H7 (cell line): ENCODE measurements around the gene NACAD. TPM values are rescaled to one million over a fixed set of nuclear protein-coding genes. Genes with fewer than 3 reads are reported as not detected.

ENCODE experiments used
- DNase-seq: peaks from one replicate; pipeline ENCODE4 v3.0.0; 2012
- H3K27me3 ChIP-seq: 2 replicates; pipeline ENCODE4 v1.6.0; 2011; ENCODE audit warnings: mild to moderate bottlenecking, low read length; ENCODE audit not compliant: control insufficient read depth, insufficient read depth
- H3K36me3 ChIP-seq: replicated peaks from 2 replicates; pipeline ENCODE4 v1.5.1; 2011; ENCODE audit warnings: low read length; ENCODE audit not compliant: control insufficient read depth, insufficient read depth
- H3K4me3 ChIP-seq: 2 replicates; pipeline ENCODE4 v1.5.1; 2011; ENCODE audit warnings: low read depth, mild to moderate bottlenecking, control low read depth, low read length, moderate library complexity; ENCODE audit not compliant: insufficient read depth
- total RNA-seq: library from RNA; depleted of rRNA; stranded (reverse); fragments of >200 nt; shearing (Covaris generic); gene quantifications from 2 replicates; pipeline ENCODE4 v1.2.3, GENCODE V29; 2014

NACAD gene
- total RNA-seq, 1 experiment from 2014 or later: 1.7 TPM

GRCh38 chr7:45105588-45106188 is 16.9 kb upstream of the NACAD start:
- Histone ChIP-seq H3K36me3 (peaks cover 85% of the 10 kb centered on the region), H3K27me3 (no peaks in the 10 kb centered on the region), H3K4me3 (no peak overlapping the region)
- DNase-seq: no peak

GRCh38 chr7:45104844-45105587 is 16.2 kb upstream of the NACAD start:
- DNase-seq: no peak
- no peak overlapping the region for H3K4me3 ChIP-seq
- no peaks in the 10 kb centered on the region for H3K27me3 ChIP-seq
- peaks cover 90% of the 10 kb centered on the region for H3K36me3 ChIP-seq

DNA sequence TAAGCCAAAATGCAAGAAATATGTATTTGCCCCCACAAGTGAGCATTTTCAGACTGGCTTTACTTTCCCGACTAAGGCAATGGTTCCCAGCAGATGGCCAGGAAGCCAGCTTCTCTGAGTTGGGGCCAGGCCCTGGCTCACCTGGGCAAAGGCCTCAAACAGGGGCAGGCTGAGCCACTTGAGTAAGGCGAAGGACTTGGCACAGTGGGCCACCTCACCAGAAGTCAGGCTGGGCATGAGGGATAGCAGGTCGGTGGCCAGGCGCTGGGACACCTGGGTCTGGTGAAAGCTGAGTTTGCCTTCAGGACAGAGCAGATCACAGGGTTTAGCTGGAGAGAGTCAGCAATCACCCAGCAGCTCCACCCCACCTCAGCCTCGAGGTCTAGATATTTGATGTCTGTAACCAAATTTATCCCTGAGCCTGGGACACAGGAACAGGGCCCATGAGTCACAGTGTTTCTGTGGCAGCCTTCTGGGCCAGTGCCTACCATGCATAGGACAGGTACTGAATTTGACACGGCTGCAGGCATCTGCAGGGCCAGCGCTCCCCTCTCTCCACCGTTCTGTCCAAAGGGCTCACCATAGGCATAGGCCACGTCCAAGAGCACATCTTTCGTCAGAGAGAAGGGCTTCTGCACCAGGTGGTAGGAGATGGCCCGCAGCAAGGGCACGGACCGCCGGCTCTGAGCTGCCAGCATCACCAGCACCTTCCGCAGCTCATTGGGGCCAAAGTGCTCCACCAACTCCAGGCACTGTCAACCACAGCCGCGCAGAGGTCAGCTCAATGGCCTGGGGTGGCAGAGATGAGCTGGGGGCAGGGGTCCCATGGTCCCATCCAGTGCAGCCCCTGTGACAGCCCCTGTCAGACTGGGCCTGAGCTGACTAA is 15.4 kb upstream of the NACAD start:
- peaks cover 92% of the 10 kb centered on the region for H3K36me3 ChIP-seq
- no peak for DNase-seq
- H3K4me3 ChIP-seq: no peak overlapping the region
- H3K27me3 ChIP-seq: no peaks in the 10 kb centered on the region

GRCh38 chr7:45102785-45103712 is 14.3 kb upstream of the NACAD start:
- no peaks in the 10 kb centered on the region for H3K27me3 ChIP-seq
- H3K4me3 ChIP-seq: no peak overlapping the region
- DNase-seq: no peak
- H3K36me3 ChIP-seq: peaks cover 81% of the 10 kb centered on the region

- Histone ChIP-seq H3K36me3 (peaks cover 68% of the 10 kb centered on the region), H3K27me3 (no peaks in the 10 kb centered on the region), H3K4me3 (no peak overlapping the region)
- DNase-seq: no peak
Observed at GRCh38 chr7:45101748-45102147, 13.0 kb upstream of the NACAD start.

DNA sequence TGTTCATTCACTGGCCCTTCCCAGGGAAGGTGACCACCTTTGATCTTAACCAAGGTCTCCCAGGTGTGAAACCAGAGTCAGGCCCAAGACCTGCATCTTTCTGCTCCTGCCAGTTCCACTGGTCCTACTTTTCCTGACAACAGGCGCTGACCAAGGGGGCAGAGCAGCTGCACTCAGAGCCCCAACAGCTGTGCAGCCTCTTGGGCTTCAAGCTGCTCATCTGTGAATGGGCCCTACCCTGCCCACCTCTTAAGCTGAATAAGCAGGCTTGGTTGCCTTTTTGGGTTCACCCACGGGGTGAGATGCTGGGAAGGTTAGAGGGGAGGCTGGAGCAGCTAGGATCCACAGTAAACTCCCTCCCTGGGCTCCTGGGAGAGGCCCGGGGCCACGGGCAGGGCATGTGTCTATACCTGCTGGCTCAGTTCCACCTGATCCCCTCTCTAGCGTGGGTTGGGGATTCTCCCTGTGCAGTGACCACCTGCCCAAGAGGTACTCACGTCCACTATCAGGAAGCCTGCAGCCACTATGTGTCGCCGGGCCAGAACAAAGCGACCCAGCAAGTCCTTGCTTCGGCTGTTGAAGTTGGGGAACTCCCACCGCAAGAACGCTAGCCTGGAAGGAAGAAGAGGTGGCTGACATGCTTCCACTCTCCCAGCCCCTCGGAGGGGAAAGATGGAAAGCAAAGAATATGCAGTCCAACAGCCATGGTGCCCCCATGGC is 12.2 kb upstream of the NACAD start:
- no peak overlapping the region for H3K4me3 ChIP-seq
- H3K36me3 ChIP-seq: peaks cover 60% of the 10 kb centered on the region
- no peak for DNase-seq
- H3K27me3 ChIP-seq: no peaks in the 10 kb centered on the region

- no peak overlapping the region for H3K4me3 ChIP-seq
- DNase-seq: no peak
- no peaks in the 10 kb centered on the region for H3K27me3 ChIP-seq
- peaks cover 52% of the 10 kb centered on the region for H3K36me3 ChIP-seq
Observed at GRCh38 chr7:45099891-45100760, 11.4 kb upstream of the NACAD start.

DNA sequence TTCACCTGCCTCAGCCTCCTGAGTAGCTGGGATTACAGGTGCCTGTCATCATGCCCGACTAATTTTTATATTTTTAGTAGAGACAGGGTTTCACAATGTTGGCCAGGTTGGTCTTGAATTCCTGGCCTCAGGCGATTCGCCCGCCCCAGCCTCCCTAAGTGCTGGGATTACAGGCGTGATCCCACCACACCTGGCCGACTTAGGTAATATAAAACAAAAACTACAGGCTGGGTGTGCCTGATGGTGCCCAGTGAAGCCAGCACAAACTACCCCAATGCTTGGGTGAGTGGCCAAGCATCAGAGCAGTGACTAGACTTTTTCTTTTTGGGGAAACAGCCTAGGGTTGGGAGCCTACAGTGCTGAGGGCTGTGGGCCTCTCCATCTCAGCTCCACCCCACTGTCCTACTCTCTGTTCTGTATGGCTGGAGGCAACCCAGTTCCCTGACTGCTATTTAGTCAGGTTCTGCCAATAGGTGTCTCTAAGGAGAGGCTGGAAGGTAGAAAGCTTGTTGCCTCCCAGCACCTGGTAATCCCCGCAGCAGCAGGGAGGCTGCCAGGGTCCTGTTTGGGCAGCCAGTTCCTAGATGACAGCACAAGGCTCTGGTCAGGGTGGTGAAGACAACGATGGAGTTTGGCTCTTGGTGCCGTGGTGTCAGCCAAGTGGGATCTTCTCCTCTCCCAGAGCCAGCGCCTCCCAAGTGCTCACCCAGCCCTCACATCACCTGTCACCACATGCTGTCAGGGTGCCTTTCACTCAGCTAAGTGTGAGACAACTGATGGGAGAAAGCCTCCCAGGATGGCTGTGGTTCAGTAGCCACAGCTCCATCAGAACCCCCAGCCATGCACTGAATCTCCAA is 10.4 kb upstream of the NACAD start:
- H3K36me3 ChIP-seq: peaks cover 43% of the 10 kb centered on the region
- DNase-seq: peak; percentile 60
- H3K4me3 ChIP-seq: no peak overlapping the region
- H3K27me3 ChIP-seq: no peaks in the 10 kb centered on the region

DNA sequence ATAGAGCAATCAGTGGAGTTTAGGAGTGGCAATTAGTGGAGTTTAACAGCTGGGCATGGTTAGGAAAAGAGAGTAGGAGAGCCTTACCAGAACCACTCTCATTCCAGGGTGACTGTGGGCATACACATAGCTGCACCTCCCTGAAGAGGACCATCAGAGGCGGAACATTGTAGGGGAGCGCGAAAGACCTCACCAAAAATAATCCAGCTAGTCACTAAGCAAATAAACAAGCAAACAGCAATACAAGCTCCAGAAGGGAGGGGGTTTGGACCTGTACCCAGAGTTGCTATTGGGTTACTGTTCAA is 4.1 kb upstream of the NACAD start:
- Histone ChIP-seq H3K36me3 (no peaks in the 10 kb centered on the region), H3K27me3 (peaks cover 12% of the 10 kb centered on the region; the same call in 1 of the 2 replicates), H3K4me3 (no peak overlapping the region)
- no peak for DNase-seq

GRCh38 chr7:45092100-45092930 is 3.5 kb upstream of the NACAD start:
- peaks cover 13% of the 10 kb centered on the region; the same call in 1 of the 2 replicates for H3K27me3 ChIP-seq
- peak; percentile 54 for DNase-seq
- H3K4me3 ChIP-seq: no peak overlapping the region
- H3K36me3 ChIP-seq: no peaks in the 10 kb centered on the region

DNA sequence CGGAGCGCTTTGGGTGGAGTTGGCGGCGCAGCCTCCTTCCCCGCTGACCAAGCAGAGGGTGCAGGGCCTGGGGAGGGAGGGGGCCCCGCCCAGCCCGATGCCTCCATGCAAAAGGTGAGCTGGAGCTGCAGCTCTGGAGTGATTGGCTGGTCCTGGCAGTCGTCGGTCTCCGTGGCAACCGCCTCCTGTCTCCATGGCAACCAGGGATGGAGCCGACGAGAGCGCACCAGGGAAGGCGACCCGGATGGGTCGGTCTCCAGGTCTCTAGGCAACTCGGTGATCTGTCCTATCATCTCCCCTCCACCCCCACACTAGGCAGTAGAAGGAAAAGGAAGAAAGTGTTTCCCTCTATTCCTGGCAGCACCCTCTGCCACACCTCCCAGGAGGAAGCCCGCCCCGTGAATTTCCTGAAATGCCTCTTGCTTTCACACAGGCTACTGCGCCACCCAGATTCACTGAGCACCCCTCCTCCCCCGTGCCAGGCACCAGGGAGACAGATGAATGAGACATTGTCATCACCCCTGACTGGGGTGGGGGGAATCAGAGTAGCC is 647 bp upstream of the NACAD start:
- H3K36me3 ChIP-seq: no peaks in the 10 kb centered on the region
- peaks cover 13% of the 10 kb centered on the region; the same call in 1 of the 2 replicates for H3K27me3 ChIP-seq
- H3K4me3 ChIP-seq: peak overlapping the region; percentile 66
- peak; percentile 99 for DNase-seq
